Karpas-422 (cell line): Measurements from ENCODE around the gene RAD50. TPM values are rescaled to one million over a fixed set of nuclear protein-coding genes. Genes with fewer than 3 reads are reported as not detected.
A peak's percentile ranks its signal among the peaks of the same experiment; 100 is the strongest.
"Not testable (repeated sequence)": the region's sequence is repeated elsewhere in the genome, so short reads cannot be mapped to it uniquely, and the experiment has no call there.

Source experiments
- DNase-seq: peaks from one replicate; pipeline ENCODE4 v3.0.0-alpha.2; 2015
- H2AFZ ChIP-seq: fragments of 200-600 bp; sonication (generic); 2 replicates; pipeline ENCODE4 v1.6.1; 2014; ENCODE audit warnings: antibody characterized with exemption, low read length, mixed read lengths
- H3K27ac ChIP-seq: fragments of 200-600 bp; sonication (generic); 2 replicates; pipeline ENCODE4 v1.5.1; 2014; ENCODE audit warnings: mild to moderate bottlenecking, low read length, moderate library complexity
- H3K27me3 ChIP-seq: fragments of 200-600 bp; sonication (generic); 2 replicates; pipeline ENCODE4 v1.6.1; 2014; ENCODE audit warnings: low read length, mixed read lengths
- H3K36me3 ChIP-seq: fragments of 200-600 bp; sonication (generic); 2 replicates; pipeline ENCODE4 v1.6.1; 2014; ENCODE audit warnings: low read length, mixed read lengths; ENCODE audit not compliant: insufficient read depth
- H3K4me1 ChIP-seq: fragments of 200-600 bp; sonication (generic); 2 replicates; pipeline ENCODE4 v1.6.1; 2014; ENCODE audit warnings: mild to moderate bottlenecking, low read length, mixed read lengths
- H3K4me2 ChIP-seq: fragments of 200-600 bp; sonication (generic); 2 replicates; pipeline ENCODE4 v1.6.1; 2014; ENCODE audit warnings: low read length, low read depth, mild to moderate bottlenecking; ENCODE audit not compliant: poor library complexity, severe bottlenecking
- H3K4me3 ChIP-seq: fragments of 200-600 bp; sonication (generic); 2 replicates; pipeline ENCODE4 v1.5.1; 2014; ENCODE audit warnings: mild to moderate bottlenecking, antibody characterized with exemption, low read length, mixed read lengths
- H3K79me2 ChIP-seq: fragments of 200-600 bp; sonication (generic); 2 replicates; pipeline ENCODE4 v1.6.1; 2014; ENCODE audit warnings: mild to moderate bottlenecking, low read length, mixed read lengths
- H3K9ac ChIP-seq: fragments of 200-600 bp; sonication (generic); 2 replicates; pipeline ENCODE4 v1.6.0; 2014; ENCODE audit warnings: low read length
- H3K9me2 ChIP-seq: fragments of 200-600 bp; sonication (generic), shearing (Covaris generic); replicated peaks from 2 replicates; pipeline ENCODE4 v1.6.0; 2014; ENCODE audit warnings: mild to moderate bottlenecking, low read length, moderate library complexity; ENCODE audit not compliant: insufficient read depth
- H3K9me3 ChIP-seq: fragments of 300-700, 200-600 bp; sonication (generic); 2 replicates; pipeline ENCODE4 v1.6.1; 2014; ENCODE audit warnings: low read length, mixed read lengths
- H4K20me1 ChIP-seq: fragments of 200-600 bp; sonication (generic); 2 replicates; pipeline ENCODE4 v1.6.1; 2014; ENCODE audit warnings: mild to moderate bottlenecking, antibody characterized with exemption, low read length, low read depth; ENCODE audit not compliant: insufficient read depth
- total RNA-seq: library from RNA; depleted of rRNA; stranded (reverse); fragments of >200 nt; shearing (Covaris generic); gene quantifications from 2 replicates; pipeline ENCODE4 v1.2.3, GENCODE V29; 2014; ENCODE audit warnings: low replicate concordance; rRNA removed

Gene RAD50
- 37.3 and 72.6 TPM in 2 replicates for total RNA-seq

- Histone ChIP-seq H3K27ac (peak within 1 kb of the TSS; percentile 74), H3K9ac (peak within 1 kb of the TSS; percentile 100), H3K36me3 (peaks cover 32% of the 10 kb centered on the region), H3K4me3 (peak within 1 kb of the TSS; percentile 96), H3K79me2 (peaks cover 50% of the 10 kb centered on the region), H4K20me1 (no peaks in the 10 kb centered on the region), H3K4me1 (peaks cover 20% of the 10 kb centered on the region), H2AFZ (peak within 1 kb of the TSS; percentile 83), H3K4me2 (peak within 1 kb of the TSS; percentile 86), H3K9me3 (no peaks in the 10 kb centered on the region), H3K27me3 (no peaks in the 10 kb centered on the region), H3K9me2 (no peaks in the 10 kb centered on the region)
- peak; percentile 99 for DNase-seq
Measured at GRCh38 chr5:132556763-132557477, at the start of gene RAD50. Gene RAD50 (plus strand): TSS chr5:132556977. CDS start chr5:132557325, 348 bp downstream.

DNA sequence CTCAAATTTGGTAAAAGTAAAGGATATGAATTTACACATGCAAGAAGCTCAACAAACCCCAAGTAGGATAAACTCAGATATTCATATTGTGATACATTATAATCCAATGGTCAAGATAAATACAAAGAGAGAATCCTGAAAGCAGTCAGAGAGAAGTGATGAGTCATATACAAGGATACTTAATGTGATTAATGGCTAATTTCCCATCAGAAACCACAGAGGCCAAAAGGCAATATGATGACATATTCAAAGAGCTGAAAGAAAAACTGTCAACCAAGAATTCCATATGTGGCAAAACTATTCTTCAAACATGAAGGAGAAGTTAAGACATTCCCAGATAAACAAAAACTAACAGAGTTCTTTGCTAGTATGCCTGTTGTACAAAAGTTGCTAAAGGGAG, 46.7 kb upstream of the RAD50 start:
- no peak overlapping the region for H2AFZ ChIP-seq
- no peaks in the 10 kb centered on the region for H3K4me1 ChIP-seq
- no peak overlapping the region for H3K9ac ChIP-seq
- no peak overlapping the region for H3K4me3 ChIP-seq
- no peaks in the 10 kb centered on the region for H3K9me3 ChIP-seq
- H3K36me3 ChIP-seq = no peaks in the 10 kb centered on the region
- no peak for DNase-seq
- no peak overlapping the region for H3K4me2 ChIP-seq
- no peak overlapping the region for H3K27ac ChIP-seq
- H3K27me3 ChIP-seq = no peaks in the 10 kb centered on the region
- no peaks in the 10 kb centered on the region for H3K9me2 ChIP-seq
- H3K79me2 ChIP-seq = no peaks in the 10 kb centered on the region
- H4K20me1 ChIP-seq = no peaks in the 10 kb centered on the region

DNA sequence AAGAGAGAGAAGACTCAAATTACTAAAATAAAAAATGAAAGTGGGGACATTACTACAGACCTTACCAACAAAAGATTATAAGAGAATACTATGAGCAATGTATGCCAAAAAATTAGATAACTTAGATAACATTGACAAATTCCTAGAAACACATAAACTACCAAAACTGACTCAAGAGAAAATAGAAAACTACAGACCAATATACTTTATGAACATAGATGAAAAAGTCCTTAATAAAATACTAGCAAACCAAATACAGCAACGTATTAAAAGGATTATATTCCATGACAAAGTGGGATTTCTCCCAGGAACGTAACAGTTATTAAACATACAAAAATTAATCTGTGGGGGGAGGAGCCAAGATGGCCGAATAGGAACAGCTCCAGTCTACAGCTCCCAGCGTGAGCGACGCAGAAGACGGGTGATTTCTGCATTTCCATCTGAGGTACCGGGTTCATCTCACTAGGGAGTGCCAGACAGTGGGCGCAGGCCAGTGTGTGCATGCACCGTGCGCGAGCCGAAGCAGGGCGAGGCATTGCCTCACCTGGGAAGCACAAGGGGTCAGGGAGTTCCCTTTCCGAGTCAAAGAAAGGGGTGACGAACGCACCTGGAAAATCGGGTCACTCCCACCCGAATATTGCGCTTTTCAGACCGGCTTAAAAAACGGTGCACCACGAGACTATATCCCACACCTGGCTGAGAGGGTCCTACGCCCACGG, 43.0 kb upstream of the RAD50 start:
- H3K4me1 ChIP-seq, H3K9me3 ChIP-seq, H3K79me2 ChIP-seq, H3K4me2 ChIP-seq, DNase-seq, H3K36me3 ChIP-seq, H2AFZ ChIP-seq, H4K20me1 ChIP-seq, H3K27me3 ChIP-seq, H3K9ac ChIP-seq, H3K4me3 ChIP-seq, H3K9me2 ChIP-seq, H3K27ac ChIP-seq: not testable (repeated sequence)

- H3K4me2 ChIP-seq, H3K4me1 ChIP-seq, H3K79me2 ChIP-seq, H4K20me1 ChIP-seq, H3K9ac ChIP-seq, H3K9me3 ChIP-seq, DNase-seq, H3K27ac ChIP-seq, H3K27me3 ChIP-seq, H3K36me3 ChIP-seq, H3K9me2 ChIP-seq, H2AFZ ChIP-seq, H3K4me3 ChIP-seq: not testable (repeated sequence)
Measured at GRCh38 chr5:132522067-132522466, 34.7 kb upstream of the RAD50 start.

DNA sequence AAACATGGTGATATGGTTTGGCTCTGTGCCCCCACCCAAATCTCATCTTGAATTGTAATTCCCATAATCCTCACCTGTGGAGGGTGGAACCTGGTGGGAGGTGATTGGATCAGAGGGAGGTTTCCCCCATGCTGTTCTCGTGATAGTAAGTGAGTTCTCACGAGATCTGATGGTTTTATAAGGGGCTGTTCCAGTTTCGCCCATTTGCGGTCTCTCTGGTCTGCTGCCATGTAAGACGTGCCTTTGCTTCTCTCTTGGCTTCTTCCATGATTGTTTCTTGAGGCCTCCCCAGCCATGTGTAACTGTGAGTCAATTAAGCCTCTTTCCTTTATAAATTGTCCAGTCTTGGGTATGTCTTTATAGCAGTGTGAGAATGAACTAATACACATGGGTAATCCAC, 31.9 kb upstream of the RAD50 start:
- not testable (repeated sequence) for H3K9ac ChIP-seq, H4K20me1 ChIP-seq, H3K9me2 ChIP-seq, H3K4me3 ChIP-seq, H3K4me1 ChIP-seq, H2AFZ ChIP-seq, H3K27me3 ChIP-seq, H3K9me3 ChIP-seq, H3K36me3 ChIP-seq, H3K27ac ChIP-seq, H3K79me2 ChIP-seq, H3K4me2 ChIP-seq
- DNase-seq = peak; percentile 20

DNA sequence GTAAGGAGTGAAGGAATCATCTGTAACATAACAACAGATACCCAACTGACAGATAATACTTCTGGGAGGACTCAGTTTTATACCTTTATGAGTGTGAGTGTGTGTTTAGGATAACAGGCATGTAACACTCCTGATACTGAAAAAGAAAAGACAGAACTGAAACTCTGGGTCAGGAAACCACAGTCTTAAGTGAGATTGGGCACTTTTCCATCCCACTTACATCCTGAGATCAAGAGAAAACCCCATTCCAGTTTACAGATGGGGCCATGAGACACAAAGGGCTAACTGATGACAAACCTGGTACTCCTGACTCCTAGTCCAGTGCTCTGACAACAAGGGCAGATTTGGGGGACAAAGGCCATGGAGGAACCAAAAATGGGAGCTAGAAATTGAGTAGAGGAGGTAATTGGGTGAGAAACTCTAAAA, 31.5 kb upstream of the RAD50 start:
- Histone ChIP-seq H3K9me3 (no peaks in the 10 kb centered on the region), H3K4me1 (peaks cover 9% of the 10 kb centered on the region; the same call in 1 of the 2 replicates), H3K9ac (no peak overlapping the region), H3K36me3 (no peaks in the 10 kb centered on the region), H3K9me2 (no peaks in the 10 kb centered on the region), H3K27me3 (no peaks in the 10 kb centered on the region), H2AFZ (no peak overlapping the region), H3K4me2 (no peak overlapping the region), H4K20me1 (no peaks in the 10 kb centered on the region), H3K79me2 (no peaks in the 10 kb centered on the region), H3K27ac (no peak overlapping the region), H3K4me3 (no peak overlapping the region)
- DNase-seq = peak; percentile 5

DNA sequence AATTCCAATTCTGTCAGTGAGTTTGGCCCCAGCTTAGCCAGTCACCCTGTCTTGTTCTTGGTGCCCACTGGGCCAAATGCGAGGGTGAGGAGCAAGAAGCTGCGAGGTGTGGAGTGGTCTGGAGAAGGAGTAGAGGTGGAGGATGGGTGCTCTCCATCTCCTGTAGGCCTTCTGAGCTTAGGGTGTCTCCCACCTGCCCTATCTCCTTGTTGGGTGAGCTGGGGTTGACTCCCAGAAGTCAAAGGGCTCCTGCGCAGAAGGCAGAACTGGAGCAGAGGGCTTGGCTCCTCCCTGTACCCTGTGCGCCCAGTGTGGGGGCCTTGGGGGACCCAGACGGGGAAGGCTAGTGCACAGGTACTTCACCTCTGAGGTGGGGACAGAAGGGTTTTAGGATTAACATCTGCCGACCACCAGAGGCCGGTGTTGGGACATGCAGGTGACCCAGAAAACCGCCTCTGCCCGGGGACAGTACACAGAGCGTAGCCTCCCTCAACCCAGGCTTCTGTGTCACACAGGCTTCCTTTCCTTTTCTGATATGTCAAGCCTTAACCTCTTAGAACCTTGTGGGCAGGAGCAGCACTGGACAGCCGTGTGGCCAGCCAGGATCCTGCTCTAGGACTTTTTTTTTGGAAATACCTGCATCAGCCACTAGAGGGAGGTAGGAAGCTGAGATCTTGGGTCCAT, 30.3 kb upstream of the RAD50 start:
- no peaks in the 10 kb centered on the region for H3K27me3 ChIP-seq
- peak overlapping the region; percentile 72; the same call in 1 of the 2 replicates for H2AFZ ChIP-seq
- peaks cover 9% of the 10 kb centered on the region; the same call in 1 of the 2 replicates for H3K4me1 ChIP-seq
- no peak overlapping the region for H3K27ac ChIP-seq
- H3K4me3 ChIP-seq = no peak overlapping the region; the same call in 1 of the 2 replicates
- no peaks in the 10 kb centered on the region for H3K79me2 ChIP-seq
- no peaks in the 10 kb centered on the region for H3K36me3 ChIP-seq
- no peaks in the 10 kb centered on the region for H4K20me1 ChIP-seq
- H3K9me3 ChIP-seq = no peaks in the 10 kb centered on the region
- peak overlapping the region; percentile 34; the same call in 1 of the 2 replicates for H3K9ac ChIP-seq
- H3K4me2 ChIP-seq = peak overlapping the region; percentile 64
- peak; percentile 83 for DNase-seq
- H3K9me2 ChIP-seq = no peaks in the 10 kb centered on the region

- no peaks in the 10 kb centered on the region for H3K79me2 ChIP-seq
- DNase-seq = no peak
- no peak overlapping the region for H3K4me3 ChIP-seq
- no peak overlapping the region for H3K27ac ChIP-seq
- H3K4me2 ChIP-seq = peak overlapping the region; percentile 64
- no peaks in the 10 kb centered on the region for H4K20me1 ChIP-seq
- no peaks in the 10 kb centered on the region for H3K9me3 ChIP-seq
- H3K9me2 ChIP-seq = no peaks in the 10 kb centered on the region
- no peak overlapping the region for H2AFZ ChIP-seq
- no peaks in the 10 kb centered on the region for H3K27me3 ChIP-seq
- no peaks in the 10 kb centered on the region for H3K36me3 ChIP-seq
- H3K9ac ChIP-seq = no peak overlapping the region
- peaks cover 9% of the 10 kb centered on the region; the same call in 1 of the 2 replicates for H3K4me1 ChIP-seq
Measured at GRCh38 chr5:132526974-132527564, 29.7 kb upstream of the RAD50 start.
